H9 (cell line): Measurements from ENCODE around the gene AGR3. TPM values are rescaled to one million over a fixed set of nuclear protein-coding genes. Genes with fewer than 3 reads are reported as not detected.

Experiments
- DNase-seq: peaks from one replicate; pipeline ENCODE4 v3.0.0-alpha.2; 2017
- H2AFZ ChIP-seq: one replicate; pipeline ENCODE4 v1.6.1; 2013; ENCODE audit warnings: mild to moderate bottlenecking, low read length, control low read depth, moderate library complexity
- H2AK5ac ChIP-seq: 2 replicates; pipeline ENCODE4 v1.6.1; 2013; ENCODE audit warnings: low read length, control low read depth, mixed read lengths; ENCODE audit not compliant: insufficient read length
- H2BK120ac ChIP-seq: one replicate; pipeline ENCODE4 v1.6.1; 2013; ENCODE audit warnings: low read depth, mild to moderate bottlenecking, low read length, control low read depth, inconsistent platforms; ENCODE audit not compliant: poor library complexity, severe bottlenecking
- H2BK12ac ChIP-seq: 2 replicates; pipeline ENCODE4 v1.6.1; 2013; ENCODE audit warnings: low read length, control low read depth, mixed read lengths, low read depth; ENCODE audit not compliant: insufficient read length
- H2BK15ac ChIP-seq: 2 replicates; pipeline ENCODE4 v1.6.1; 2013; ENCODE audit warnings: low read depth, low read length, control low read depth
- H2BK20ac ChIP-seq: one replicate; pipeline ENCODE4 v1.6.1; 2013; ENCODE audit warnings: low read depth, mild to moderate bottlenecking, low read length, control low read depth, inconsistent platforms; ENCODE audit not compliant: poor library complexity, severe bottlenecking
- H2BK5ac ChIP-seq: 2 replicates; pipeline ENCODE4 v1.6.1; 2013; ENCODE audit warnings: low read length, control low read depth, mixed read lengths; ENCODE audit not compliant: insufficient read length
- H3K14ac ChIP-seq: 2 replicates; pipeline ENCODE4 v1.6.1; 2013; ENCODE audit warnings: low read length, control low read depth; ENCODE audit not compliant: insufficient read depth
- H3K18ac ChIP-seq: 2 replicates; pipeline ENCODE4 v1.6.1; 2013; ENCODE audit warnings: low read depth, mild to moderate bottlenecking, mixed read lengths, low read length, control low read depth; ENCODE audit not compliant: insufficient read length
- H3K23ac ChIP-seq: 2 replicates; pipeline ENCODE4 v1.6.1; 2013; ENCODE audit warnings: low read length, control low read depth, mixed read lengths, low read depth; ENCODE audit not compliant: insufficient read length
- H3K23me2 ChIP-seq: 2 replicates; pipeline ENCODE4 v1.6.1; 2013; ENCODE audit warnings: low read depth, mild to moderate bottlenecking, mixed read lengths, low read length, control low read depth; ENCODE audit not compliant: insufficient read length, poor library complexity, severe bottlenecking
- H3K27ac ChIP-seq: 2 replicates; pipeline ENCODE4 v1.5.1; 2013; ENCODE audit warnings: low read length, control low read depth, mixed read lengths, low read depth; ENCODE audit not compliant: insufficient read length
- H3K27me3 ChIP-seq: 2 replicates; pipeline ENCODE4 v1.6.1; 2013; ENCODE audit warnings: low read length, control low read depth, inconsistent platforms; ENCODE audit not compliant: insufficient read depth
- H3K4ac ChIP-seq: 2 replicates; pipeline ENCODE4 v1.6.1; 2013; ENCODE audit warnings: low read depth, mild to moderate bottlenecking, control low read depth, inconsistent platforms, low read length, moderate library complexity
- H3K4me1 ChIP-seq: 2 replicates; pipeline ENCODE4 v1.6.1; 2013; ENCODE audit warnings: low read length, control low read depth, inconsistent platforms; ENCODE audit not compliant: insufficient read depth
- H3K4me2 ChIP-seq: 2 replicates; pipeline ENCODE4 v1.6.1; 2013; ENCODE audit warnings: low read length, control low read depth, mixed read lengths; ENCODE audit not compliant: insufficient read length, insufficient read depth
- H3K56ac ChIP-seq: 2 replicates; pipeline ENCODE4 v1.6.1; 2013; ENCODE audit warnings: low read depth, mild to moderate bottlenecking, mixed read lengths, low read length, control low read depth; ENCODE audit not compliant: insufficient read length
- H3K79me1 ChIP-seq: 2 replicates; pipeline ENCODE4 v1.6.1; 2013; ENCODE audit warnings: low read depth, mild to moderate bottlenecking, moderate library complexity, low read length, control low read depth, inconsistent platforms; ENCODE audit not compliant: insufficient read depth, poor library complexity, severe bottlenecking
- H3K79me2 ChIP-seq: 2 replicates; pipeline ENCODE4 v1.6.1; 2013; ENCODE audit warnings: low read length, control low read depth, inconsistent platforms; ENCODE audit not compliant: insufficient read depth
- H3K9ac ChIP-seq: 2 replicates; pipeline ENCODE4 v1.6.1; 2013; ENCODE audit warnings: low read length, control low read depth, mixed read lengths; ENCODE audit not compliant: insufficient read length; ENCODE audit errors: extremely low read depth
- H3K9me3 ChIP-seq: one replicate; pipeline ENCODE4 v1.6.1; 2013; ENCODE audit warnings: low read depth, low read length, inconsistent platforms; ENCODE audit not compliant: control insufficient read depth
- H3T11ph ChIP-seq: one replicate; pipeline ENCODE4 v1.6.1; 2013; ENCODE audit warnings: mild to moderate bottlenecking, low read length, control low read depth, inconsistent platforms
- H4K20me1 ChIP-seq: one replicate; pipeline ENCODE4 v1.6.1; 2013; ENCODE audit not compliant: control insufficient read depth, insufficient read length, insufficient read depth
- H4K5ac ChIP-seq: 2 replicates; pipeline ENCODE4 v1.6.1; 2013; ENCODE audit warnings: low read depth, mild to moderate bottlenecking, mixed read lengths, low read length, control low read depth; ENCODE audit not compliant: insufficient read length
- H4K8ac ChIP-seq: replicated peaks from 2 replicates; pipeline ENCODE4 v1.6.1; 2013; ENCODE audit warnings: low read length, control low read depth, mixed read lengths, low read depth; ENCODE audit not compliant: insufficient read length
- H4K91ac ChIP-seq: 2 replicates; pipeline ENCODE4 v1.6.1; 2013; ENCODE audit warnings: low read depth, mild to moderate bottlenecking, moderate library complexity, mixed read lengths, low read length, control low read depth; ENCODE audit not compliant: insufficient read length
- H3K27ac Mint-ChIP-seq, 3 experiments: 2 replicates in 2 of 3; 3 replicates in 1 of 3; pipeline ENCODE4 v1.8.0; 2020 to 2021; ENCODE audit warnings: mixed read lengths in 3 of 3, mild to moderate bottlenecking in 1 of 3, moderate library complexity in 1 of 3
- H3K27me3 Mint-ChIP-seq: 2 replicates; pipeline ENCODE4 v1.8.0; 2021; ENCODE audit warnings: low read depth, mild to moderate bottlenecking, moderate library complexity, mixed read lengths
- H3K36me3 Mint-ChIP-seq, 3 experiments: 2 replicates in 2 of 3; 3 replicates in 1 of 3; pipeline ENCODE4 v1.8.0; 2020 to 2021; ENCODE audit warnings: low read depth in 3 of 3, mixed read lengths in 3 of 3; ENCODE audit not compliant: insufficient read depth in 1 of 3
- H3K4me1 Mint-ChIP-seq, 2 experiments: 2 replicates each; pipeline ENCODE4 v1.8.0; 2020; ENCODE audit warnings: mixed read lengths in 2 of 2
- H3K4me3 Mint-ChIP-seq, 2 experiments: 2 replicates in 1 of 2; 3 replicates in 1 of 2; pipeline ENCODE4 v1.8.0; 2020 to 2021; ENCODE audit warnings: mild to moderate bottlenecking in 2 of 2, mixed read lengths in 2 of 2, moderate library complexity in 1 of 2
- H3K9me3 Mint-ChIP-seq, 2 experiments: 2 replicates in 1 of 2; 3 replicates in 1 of 2; pipeline ENCODE4 v1.8.0; 2020; ENCODE audit warnings: mild to moderate bottlenecking in 2 of 2, mixed read lengths in 2 of 2, moderate library complexity in 1 of 2
- CTCF ChIP-seq: fragments of 200-600 bp; sonication (generic); conservative IDR thresholded peaks from 3 replicates; pipeline ENCODE4 v1.8.0; 2021; ENCODE audit warnings: antibody characterized with exemption, mild to moderate bottlenecking
- WGBS: extraction: QIAGEN DNeasy Blood & Tissue Kit; methylation state at CpG from one replicate; pipeline ENCODE4 v1.1.7; 2013; ENCODE audit warnings: missing lambda C conversion rate, low lambda C conversion rate, mixed read lengths; ENCODE audit not compliant: insufficient read length; ENCODE audit errors: extremely low coverage; 5-methylcytosine and 5-hydroxymethylcytosine counted together
- total RNA-seq: library from RNA; stranded (reverse); gene quantifications from 2 replicates; pipeline ENCODE4 v1.2.1, GENCODE V29; 2021

AGR3 gene
- total RNA-seq, 1 experiment from 2014 or later: not detected

GRCh38 chr7:16912540-16912939, 30.8 kb upstream of the AGR3 start:
- Histone ChIP-seq H2BK12ac (no peak overlapping the region), H3K9ac (no peak overlapping the region), H2AFZ (no peak overlapping the region), H4K91ac (no peak overlapping the region), H4K8ac (no peak overlapping the region), H3K18ac (no peak overlapping the region), H3K4me2 (no peak overlapping the region), H3K79me2 (no peaks in the 10 kb centered on the region), H3K56ac (no peak overlapping the region), H3K27ac (no peak overlapping the region), H2BK120ac (no peak overlapping the region), H3K27me3 (no peaks in the 10 kb centered on the region), H3K23ac (no peak overlapping the region), H3K4me1 (peaks cover 8% of the 10 kb centered on the region; the same call in 1 of the 2 replicates), H2BK5ac (no peak overlapping the region), H3K4ac (no peak overlapping the region), H3K79me1 (no peaks in the 10 kb centered on the region), H3K9me3 (no peaks in the 10 kb centered on the region), H2AK5ac (no peak overlapping the region), H3K14ac (no peak overlapping the region; the same call in 1 of the 2 replicates), H3K23me2 (no peaks in the 10 kb centered on the region), H4K20me1 (no peaks in the 10 kb centered on the region), H3T11ph (no peak overlapping the region), H2BK20ac (no peak overlapping the region), H4K5ac (no peak overlapping the region), H2BK15ac (no peak overlapping the region)
- H3K9me3 Mint-ChIP-seq: no peaks in the 10 kb centered on the region
- no CpG with 5 or more reads among the region's 4 CpGs for WGBS
- peaks cover 28 to 32% of the 10 kb centered on the region in 2 experiments for H3K4me1 Mint-ChIP-seq
- H3K36me3 Mint-ChIP-seq: peaks cover 0 to 9% (median 0%) of the 10 kb centered on the region in 3 experiments; a peak in 1 of 7 replicates
- no peaks in the 10 kb centered on the region for H3K27me3 Mint-ChIP-seq
- TF ChIP-seq CTCF: no peak
- H3K27ac Mint-ChIP-seq: no peak overlapping the region
- DNase-seq: no peak
- H3K4me3 Mint-ChIP-seq: no peak overlapping the region
